Memory B cell (primary cell): ENCODE data around the gene ZNF488.

Experiments used
- ATAC-seq: fragments of 150-1000 bp; cut with Tn5 transposase; 2 replicates; pipeline ENCODE4 v1.10.0; 2021; ENCODE audit warnings: low read depth, mild to moderate bottlenecking, moderate library complexity
- DNase-seq, 2 donors: peaks; one replicate each; pipeline ENCODE4 v3.0.0; 2022; ENCODE audit warnings: low spot score in 2 of 2
- H3K27ac Mint-ChIP-seq: one replicate; pipeline ENCODE4 v1.8.0; 2022; ENCODE audit warnings: mild to moderate bottlenecking, moderate library complexity, mixed read lengths
- H3K27me3 Mint-ChIP-seq: one replicate; pipeline ENCODE4 v1.8.0; 2022; ENCODE audit warnings: mixed read lengths
- H3K36me3 Mint-ChIP-seq: one replicate; pipeline ENCODE4 v1.8.0; 2022; ENCODE audit warnings: mild to moderate bottlenecking, mixed read lengths
- H3K4me1 Mint-ChIP-seq: one replicate; pipeline ENCODE4 v1.8.0; 2022; ENCODE audit warnings: mixed read lengths
- H3K4me3 Mint-ChIP-seq: one replicate; pipeline ENCODE4 v1.8.0; 2022; ENCODE audit warnings: mild to moderate bottlenecking, moderate library complexity, mixed read lengths
- H3K9me3 Mint-ChIP-seq: one replicate; pipeline ENCODE4 v1.8.0; 2022; ENCODE audit warnings: mixed read lengths

The ZNF488 gene

GRCh38 chr10:47383261-47384147 lies 589 bp downstream of the ZNF488 start:
- peak overlapping the region; percentile 83 for H3K4me3 Mint-ChIP-seq
- H3K27ac Mint-ChIP-seq = peak overlapping the region; percentile 6
- H3K27me3 Mint-ChIP-seq = peaks cover 30% of the 10 kb centered on the region
- ATAC-seq = no peak
- no peak for DNase-seq
- peaks cover 8% of the 10 kb centered on the region for H3K9me3 Mint-ChIP-seq
- H3K36me3 Mint-ChIP-seq = peaks cover 2% of the 10 kb centered on the region
- peaks cover 12% of the 10 kb centered on the region for H3K4me1 Mint-ChIP-seq

- H3K27me3 Mint-ChIP-seq = peaks cover 39% of the 10 kb centered on the region
- H3K4me3 Mint-ChIP-seq = no peak overlapping the region
- peaks cover 17% of the 10 kb centered on the region for H3K4me1 Mint-ChIP-seq
- DNase-seq (no peak), ATAC-seq (no peak)
- H3K36me3 Mint-ChIP-seq = no peaks in the 10 kb centered on the region
- H3K9me3 Mint-ChIP-seq = peaks cover 1% of the 10 kb centered on the region
- H3K27ac Mint-ChIP-seq = no peak overlapping the region
These were observed 2.4 kb downstream of the ZNF488 start for GRCh38 chr10:47381427-47382379.

- DNase-seq (no peak), ATAC-seq (no peak)
- no peak overlapping the region for H3K4me3 Mint-ChIP-seq
- H3K27ac Mint-ChIP-seq = no peak overlapping the region
- peaks cover 43% of the 10 kb centered on the region for H3K27me3 Mint-ChIP-seq
- H3K4me1 Mint-ChIP-seq = peaks cover 17% of the 10 kb centered on the region
- H3K36me3 Mint-ChIP-seq = no peaks in the 10 kb centered on the region
- peaks cover 1% of the 10 kb centered on the region for H3K9me3 Mint-ChIP-seq
These were observed 3.0 kb downstream of the ZNF488 start for GRCh38 chr10:47381103-47381395.

GRCh38 chr10:47380341-47381102 lies 3.6 kb downstream of the ZNF488 start:
- peaks cover 1% of the 10 kb centered on the region for H3K9me3 Mint-ChIP-seq
- no peak for DNase-seq
- H3K4me3 Mint-ChIP-seq = no peak overlapping the region
- H3K27ac Mint-ChIP-seq = no peak overlapping the region
- H3K4me1 Mint-ChIP-seq = peaks cover 17% of the 10 kb centered on the region
- peaks cover 45% of the 10 kb centered on the region for H3K27me3 Mint-ChIP-seq
- no peak for ATAC-seq
- no peaks in the 10 kb centered on the region for H3K36me3 Mint-ChIP-seq

GRCh38 chr10:47379901-47380300 lies 4.2 kb downstream of the ZNF488 start:
- Mint-ChIP-seq H3K27ac (no peak overlapping the region), H3K4me1 (peaks cover 16% of the 10 kb centered on the region), H3K9me3 (no peaks in the 10 kb centered on the region), H3K36me3 (no peaks in the 10 kb centered on the region), H3K27me3 (peaks cover 43% of the 10 kb centered on the region), H3K4me3 (no peak overlapping the region)
- DNase-seq = no peak
- no peak for ATAC-seq

GRCh38 chr10:47379445-47379785 lies 4.7 kb downstream of the ZNF488 start:
- no peaks in the 10 kb centered on the region for H3K9me3 Mint-ChIP-seq
- ATAC-seq = no peak
- H3K27me3 Mint-ChIP-seq = peaks cover 42% of the 10 kb centered on the region
- no peak overlapping the region for H3K27ac Mint-ChIP-seq
- H3K4me3 Mint-ChIP-seq = no peak overlapping the region
- DNase-seq = no peak
- peaks cover 13% of the 10 kb centered on the region for H3K4me1 Mint-ChIP-seq
- H3K36me3 Mint-ChIP-seq = no peaks in the 10 kb centered on the region

- H3K4me1 Mint-ChIP-seq = peaks cover 11% of the 10 kb centered on the region
- no peak for ATAC-seq
- peaks cover 41% of the 10 kb centered on the region for H3K27me3 Mint-ChIP-seq
These were observed 5.3 kb downstream of the ZNF488 start for GRCh38 chr10:47378606-47379444.

GRCh38 chr10:47378183-47378510 lies 5.9 kb downstream of the ZNF488 start:
- H3K4me1 Mint-ChIP-seq = peaks cover 5% of the 10 kb centered on the region
- no peaks in the 10 kb centered on the region for H3K9me3 Mint-ChIP-seq
- peaks cover 35% of the 10 kb centered on the region for H3K27me3 Mint-ChIP-seq
- no peak overlapping the region for H3K4me3 Mint-ChIP-seq
- H3K27ac Mint-ChIP-seq = no peak overlapping the region
- H3K36me3 Mint-ChIP-seq = no peaks in the 10 kb centered on the region
- ATAC-seq (no peak), DNase-seq (no peak)

More at GRCh38 chr10:47378606-47379444, 5.3 kb downstream of the ZNF488 start:
- no peaks in the 10 kb centered on the region for H3K9me3 Mint-ChIP-seq
- no peak overlapping the region for H3K4me3 Mint-ChIP-seq
- no peaks in the 10 kb centered on the region for H3K36me3 Mint-ChIP-seq
- no peak overlapping the region for H3K27ac Mint-ChIP-seq
- DNase-seq = no peak

GRCh38 chr10:47376522-47377220 lies 7.4 kb downstream of the ZNF488 start:
- ATAC-seq (no peak), DNase-seq (no peak)
- Mint-ChIP-seq H3K4me1 (peaks cover 5% of the 10 kb centered on the region), H3K27me3 (peaks cover 34% of the 10 kb centered on the region), H3K4me3 (no peak overlapping the region), H3K36me3 (no peaks in the 10 kb centered on the region), H3K9me3 (no peaks in the 10 kb centered on the region), H3K27ac (no peak overlapping the region)

DNA sequence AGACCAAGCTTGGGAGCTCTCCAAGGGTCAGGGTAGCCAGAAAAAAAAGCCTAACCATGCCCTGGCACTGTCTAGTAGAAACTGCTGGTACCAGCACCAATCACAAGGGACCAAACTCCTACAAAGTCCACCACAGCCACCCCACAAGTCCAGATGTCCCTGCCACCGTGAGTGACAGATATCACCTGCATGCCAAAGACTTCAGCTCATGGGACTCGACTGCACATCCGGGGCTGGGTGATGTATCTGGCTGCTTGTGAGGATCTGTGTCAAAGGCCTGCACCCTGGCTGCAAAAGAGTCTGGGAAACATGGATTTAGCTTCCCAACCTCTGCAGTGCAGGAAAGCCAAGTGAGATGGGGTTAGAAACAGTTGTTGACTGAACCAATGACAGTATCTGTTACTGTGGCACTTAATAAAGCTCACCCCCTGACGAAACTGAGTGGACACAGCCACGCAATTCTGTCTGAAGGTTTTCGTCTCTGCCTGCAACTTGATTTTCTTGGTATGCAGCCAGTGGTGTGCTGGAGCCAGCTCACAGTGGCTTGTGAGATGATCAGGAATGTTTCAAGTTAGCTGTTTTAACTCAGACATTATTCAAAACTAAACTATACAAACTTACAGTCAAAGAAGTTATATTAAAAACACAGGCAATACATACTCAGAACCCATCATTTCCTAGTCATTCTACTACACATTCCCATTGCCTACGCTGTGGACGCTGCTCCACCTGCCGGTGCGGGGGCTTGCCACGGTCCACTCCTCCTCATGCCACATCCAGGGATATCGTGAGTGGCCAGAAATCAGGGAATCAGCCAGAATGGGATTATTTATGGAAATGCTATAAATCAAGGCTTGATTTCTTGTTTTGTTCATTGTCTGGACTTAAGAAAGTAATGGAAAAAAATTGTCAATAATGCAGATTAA lies 9.2 kb downstream of the ZNF488 start:
- Mint-ChIP-seq H3K4me1 (peaks cover 5% of the 10 kb centered on the region), H3K27me3 (peaks cover 21% of the 10 kb centered on the region), H3K9me3 (no peaks in the 10 kb centered on the region), H3K4me3 (no peak overlapping the region), H3K36me3 (no peaks in the 10 kb centered on the region), H3K27ac (no peak overlapping the region)
- no peak for DNase-seq
- no peak for ATAC-seq

GRCh38 chr10:47372726-47373125 lies 11.4 kb downstream of the ZNF488 start:
- H3K27ac Mint-ChIP-seq = no peak overlapping the region
- no peak overlapping the region for H3K4me3 Mint-ChIP-seq

More at GRCh38 chr10:47372726-47373125, 11.4 kb downstream of the ZNF488 start:
- ATAC-seq (no peak), DNase-seq (no peak)
- H3K36me3 Mint-ChIP-seq = no peaks in the 10 kb centered on the region
- H3K27me3 Mint-ChIP-seq = peaks cover 16% of the 10 kb centered on the region
- no peaks in the 10 kb centered on the region for H3K9me3 Mint-ChIP-seq
- H3K4me1 Mint-ChIP-seq = peaks cover 5% of the 10 kb centered on the region
